ENCODE results near the gene TMSB10. TPM values are rescaled to one million over a fixed set of nuclear protein-coding genes. Genes with fewer than 3 reads are reported as not detected.

Gene TMSB10
- total and polyA plus RNA-seq, 4 donors, result 225 to 518 (median 256) TPM

DNA sequence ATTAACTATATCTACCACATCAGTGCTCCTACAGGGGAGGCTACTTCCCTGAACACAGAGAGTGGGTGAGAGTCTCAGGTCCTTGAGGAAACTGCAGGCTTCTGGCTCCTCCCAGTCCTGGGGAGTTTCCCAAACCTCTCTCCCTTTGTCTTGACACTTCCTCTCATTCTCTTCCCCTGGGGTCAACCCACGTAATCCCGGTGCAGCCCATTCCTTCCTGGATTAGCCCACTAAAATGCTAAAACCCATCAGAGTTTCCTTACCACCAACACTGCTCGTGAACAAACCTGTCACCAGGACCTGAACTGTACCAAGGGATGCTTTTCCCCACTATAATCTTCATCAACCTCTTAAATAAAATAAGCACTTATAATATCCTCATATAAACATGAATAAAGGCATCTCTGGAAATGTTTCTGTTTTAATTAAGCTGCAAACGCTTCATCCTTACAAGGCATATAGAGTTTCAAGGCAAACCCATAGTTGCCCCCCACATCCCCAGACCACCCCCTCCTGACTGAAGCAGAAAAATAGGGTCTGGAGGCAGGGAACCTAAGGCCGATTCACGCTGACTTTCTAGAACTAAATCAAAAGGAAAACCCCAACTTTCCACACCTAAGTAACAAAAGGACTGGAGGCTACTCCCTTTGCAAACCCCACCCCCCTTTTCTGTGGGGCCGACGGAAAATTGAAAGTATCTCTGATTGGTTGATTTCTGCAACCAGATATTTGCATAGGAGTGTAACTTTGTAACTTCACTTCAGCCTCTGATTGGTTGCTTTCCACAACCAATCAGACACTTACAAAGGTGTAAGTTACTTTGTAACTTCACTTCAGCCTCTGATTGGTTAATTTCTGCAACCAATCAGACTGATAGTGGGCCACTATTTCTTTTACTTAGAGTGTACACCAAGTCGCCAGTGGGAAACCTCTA is 19.0 kb downstream of the TMSB10 start:
- Histone ChIP-seq H3K27me3 (ENCODE audit: control insufficient read depth in 4 of 4, insufficient read depth in 4 of 4, low read length in 3 of 4) (no peaks in the 10 kb centered on the region), H3K27ac (ENCODE audit: low read depth in 1 of 2, low read length in 2 of 2) (no peak overlapping the region), H3K4me3 (ENCODE audit: low read depth in 1 of 3, low read length in 3 of 3) (no peak overlapping the region), H3K9ac (ENCODE audit: low read depth in 1 of 2, low read length in 2 of 2) (no peak overlapping the region), H3K36me3 (ENCODE audit: control insufficient read depth in 4 of 4, insufficient read depth in 3 of 4, low read depth in 1 of 4, low read length in 3 of 4) (no peaks in the 10 kb centered on the region), H3K4me1 (ENCODE audit: control insufficient read depth in 4 of 4, insufficient read depth in 4 of 4, low read length in 3 of 4) (peaks cover 6 to 18% (median 12%) of the 10 kb centered on the region in 4 donors), H3K9me3 (ENCODE audit: control insufficient read depth in 4 of 4, low read length in 3 of 4) (no peaks in the 10 kb centered on the region)
- 64% methylated on average over 9 of the region's 9 CpGs for WGBS
- DNase-seq (ENCODE audit: low spot score), result no peak
- TF ChIP-seq GABPA (IDR thresholded peaks at IDR 0.05 in 1 of 2, conservative IDR thresholded peaks at IDR 0.05 in 1 of 2) (no peak), HNF4G (IDR thresholded peaks at IDR 0.05) (no peak), SP1 (IDR thresholded peaks at IDR 0.05) (no peak), NR2F2 (IDR thresholded peaks at IDR 0.05) (no peak), JUND (IDR thresholded peaks at IDR 0.05) (no peak), FOXA2 (IDR thresholded peaks at IDR 0.05) (no peak), RAD21 (IDR thresholded peaks at IDR 0.05) (no peak), TAF1 (conservative IDR thresholded peaks at IDR 0.05) (no peak), RXRA (IDR thresholded peaks at IDR 0.05) (no peak), HNF4A (conservative IDR thresholded peaks at IDR 0.05) (no peak), YY1 (IDR thresholded peaks at IDR 0.05) (no peak), EGR1 (IDR thresholded peaks at IDR 0.05; ENCODE audit: low read depth in 2 of 2) (no peak), FOXA1 (IDR thresholded peaks at IDR 0.05) (no peak)
- TF ChIP-seq, protein P1, sequence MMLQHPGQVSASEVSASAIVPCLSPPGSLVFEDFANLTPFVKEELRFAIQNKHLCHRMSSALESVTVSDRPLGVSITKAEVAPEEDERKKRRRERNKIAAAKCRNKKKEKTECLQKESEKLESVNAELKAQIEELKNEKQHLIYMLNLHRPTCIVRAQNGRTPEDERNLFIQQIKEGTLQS (IDR thresholded peaks at IDR 0.05), result no peak
- TF ChIP-seq, protein P2, sequence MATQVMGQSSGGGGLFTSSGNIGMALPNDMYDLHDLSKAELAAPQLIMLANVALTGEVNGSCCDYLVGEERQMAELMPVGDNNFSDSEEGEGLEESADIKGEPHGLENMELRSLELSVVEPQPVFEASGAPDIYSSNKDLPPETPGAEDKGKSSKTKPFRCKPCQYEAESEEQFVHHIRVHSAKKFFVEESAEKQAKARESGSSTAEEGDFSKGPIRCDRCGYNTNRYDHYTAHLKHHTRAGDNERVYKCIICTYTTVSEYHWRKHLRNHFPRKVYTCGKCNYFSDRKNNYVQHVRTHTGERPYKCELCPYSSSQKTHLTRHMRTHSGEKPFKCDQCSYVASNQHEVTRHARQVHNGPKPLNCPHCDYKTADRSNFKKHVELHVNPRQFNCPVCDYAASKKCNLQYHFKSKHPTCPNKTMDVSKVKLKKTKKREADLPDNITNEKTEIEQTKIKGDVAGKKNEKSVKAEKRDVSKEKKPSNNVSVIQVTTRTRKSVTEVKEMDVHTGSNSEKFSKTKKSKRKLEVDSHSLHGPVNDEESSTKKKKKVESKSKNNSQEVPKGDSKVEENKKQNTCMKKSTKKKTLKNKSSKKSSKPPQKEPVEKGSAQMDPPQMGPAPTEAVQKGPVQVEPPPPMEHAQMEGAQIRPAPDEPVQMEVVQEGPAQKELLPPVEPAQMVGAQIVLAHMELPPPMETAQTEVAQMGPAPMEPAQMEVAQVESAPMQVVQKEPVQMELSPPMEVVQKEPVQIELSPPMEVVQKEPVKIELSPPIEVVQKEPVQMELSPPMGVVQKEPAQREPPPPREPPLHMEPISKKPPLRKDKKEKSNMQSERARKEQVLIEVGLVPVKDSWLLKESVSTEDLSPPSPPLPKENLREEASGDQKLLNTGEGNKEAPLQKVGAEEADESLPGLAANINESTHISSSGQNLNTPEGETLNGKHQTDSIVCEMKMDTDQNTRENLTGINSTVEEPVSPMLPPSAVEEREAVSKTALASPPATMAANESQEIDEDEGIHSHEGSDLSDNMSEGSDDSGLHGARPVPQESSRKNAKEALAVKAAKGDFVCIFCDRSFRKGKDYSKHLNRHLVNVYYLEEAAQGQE (IDR thresholded peaks at IDR 0.05), result no peak
- TF ChIP-seq, protein P3, sequence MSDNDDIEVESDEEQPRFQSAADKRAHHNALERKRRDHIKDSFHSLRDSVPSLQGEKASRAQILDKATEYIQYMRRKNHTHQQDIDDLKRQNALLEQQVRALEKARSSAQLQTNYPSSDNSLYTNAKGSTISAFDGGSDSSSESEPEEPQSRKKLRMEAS (IDR thresholded peaks at IDR 0.05), result no peak
- TF ChIP-seq, protein P4, sequence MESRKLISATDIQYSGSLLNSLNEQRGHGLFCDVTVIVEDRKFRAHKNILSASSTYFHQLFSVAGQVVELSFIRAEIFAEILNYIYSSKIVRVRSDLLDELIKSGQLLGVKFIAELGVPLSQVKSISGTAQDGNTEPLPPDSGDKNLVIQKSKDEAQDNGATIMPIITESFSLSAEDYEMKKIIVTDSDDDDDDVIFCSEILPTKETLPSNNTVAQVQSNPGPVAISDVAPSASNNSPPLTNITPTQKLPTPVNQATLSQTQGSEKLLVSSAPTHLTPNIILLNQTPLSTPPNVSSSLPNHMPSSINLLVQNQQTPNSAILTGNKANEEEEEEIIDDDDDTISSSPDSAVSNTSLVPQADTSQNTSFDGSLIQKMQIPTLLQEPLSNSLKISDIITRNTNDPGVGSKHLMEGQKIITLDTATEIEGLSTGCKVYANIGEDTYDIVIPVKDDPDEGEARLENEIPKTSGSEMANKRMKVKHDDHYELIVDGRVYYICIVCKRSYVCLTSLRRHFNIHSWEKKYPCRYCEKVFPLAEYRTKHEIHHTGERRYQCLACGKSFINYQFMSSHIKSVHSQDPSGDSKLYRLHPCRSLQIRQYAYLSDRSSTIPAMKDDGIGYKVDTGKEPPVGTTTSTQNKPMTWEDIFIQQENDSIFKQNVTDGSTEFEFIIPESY (IDR thresholded peaks at IDR 0.05), result no peak
- TF ChIP-seq, protein P5, sequence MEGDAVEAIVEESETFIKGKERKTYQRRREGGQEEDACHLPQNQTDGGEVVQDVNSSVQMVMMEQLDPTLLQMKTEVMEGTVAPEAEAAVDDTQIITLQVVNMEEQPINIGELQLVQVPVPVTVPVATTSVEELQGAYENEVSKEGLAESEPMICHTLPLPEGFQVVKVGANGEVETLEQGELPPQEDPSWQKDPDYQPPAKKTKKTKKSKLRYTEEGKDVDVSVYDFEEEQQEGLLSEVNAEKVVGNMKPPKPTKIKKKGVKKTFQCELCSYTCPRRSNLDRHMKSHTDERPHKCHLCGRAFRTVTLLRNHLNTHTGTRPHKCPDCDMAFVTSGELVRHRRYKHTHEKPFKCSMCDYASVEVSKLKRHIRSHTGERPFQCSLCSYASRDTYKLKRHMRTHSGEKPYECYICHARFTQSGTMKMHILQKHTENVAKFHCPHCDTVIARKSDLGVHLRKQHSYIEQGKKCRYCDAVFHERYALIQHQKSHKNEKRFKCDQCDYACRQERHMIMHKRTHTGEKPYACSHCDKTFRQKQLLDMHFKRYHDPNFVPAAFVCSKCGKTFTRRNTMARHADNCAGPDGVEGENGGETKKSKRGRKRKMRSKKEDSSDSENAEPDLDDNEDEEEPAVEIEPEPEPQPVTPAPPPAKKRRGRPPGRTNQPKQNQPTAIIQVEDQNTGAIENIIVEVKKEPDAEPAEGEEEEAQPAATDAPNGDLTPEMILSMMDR (IDR thresholded peaks at IDR 0.05; ENCODE audit: low read depth, low read length, missing input control), result no peak

All from liver (tissue), 9 donors.